GM19324 (cell line): ENCODE results near the gene ASPG.

Experiments used
- ATAC-seq: cut with Tn5 transposase; IDR thresholded peaks from one replicate; pipeline ENCODE4 v1.9.1; 2021; ENCODE audit warnings: mild to moderate bottlenecking, moderate library complexity; ENCODE audit not compliant: unreplicated experiment, low FRiP score

Gene ASPG

GRCh38 chr14:104073764-104074163, 11.7 kb upstream of the ASPG start:
- ATAC-seq = no peak

- ATAC-seq = no peak
Measured at GRCh38 chr14:104075530-104076151, 9.9 kb upstream of the ASPG start.

- no peak for ATAC-seq
Measured at GRCh38 chr14:104076743-104077142, 8.8 kb upstream of the ASPG start.

GRCh38 chr14:104078031-104078455, 7.5 kb upstream of the ASPG start:
- peak; percentile 66 for ATAC-seq

- no peak for ATAC-seq
Measured at GRCh38 chr14:104080376-104081260, 4.9 kb upstream of the ASPG start.

GRCh38 chr14:104081261-104081835, 4.2 kb upstream of the ASPG start:
- no peak for ATAC-seq

GRCh38 chr14:104081951-104082464, 3.5 kb upstream of the ASPG start:
- no peak for ATAC-seq

GRCh38 chr14:104082807-104083206, 2.7 kb upstream of the ASPG start:
- no peak for ATAC-seq

- ATAC-seq = no peak
Measured at GRCh38 chr14:104084251-104085002, 1.1 kb upstream of the ASPG start.

GRCh38 chr14:104085889-104086201, 345 bp downstream of the ASPG start:
- ATAC-seq = no peak

- ATAC-seq = no peak
Measured at GRCh38 chr14:104086210-104086660, 735 bp downstream of the ASPG start.

- no peak for ATAC-seq
Measured at GRCh38 chr14:104086661-104087461, 1.4 kb downstream of the ASPG start.

- no peak for ATAC-seq
Measured at GRCh38 chr14:104087505-104087904, 2.0 kb downstream of the ASPG start.

- no peak for ATAC-seq
Measured at GRCh38 chr14:104087981-104088850, 2.7 kb downstream of the ASPG start.

- ATAC-seq = no peak
Measured at GRCh38 chr14:104090071-104090748, 4.7 kb downstream of the ASPG start.

GRCh38 chr14:104091061-104091926, 5.8 kb downstream of the ASPG start:
- no peak for ATAC-seq
